ENCODE results near the gene MTMR6.

Gene MTMR6

GRCh38 chr13:25217023-25217885, 70.0 kb downstream of the MTMR6 start:
- peak; percentile 9 for DNase-seq (ENCODE audit: low read depth)

- DNase-seq (ENCODE audit: low read depth), result no peak
Observed at GRCh38 chr13:25215253-25215575, 72.1 kb downstream of the MTMR6 start.

DNA sequence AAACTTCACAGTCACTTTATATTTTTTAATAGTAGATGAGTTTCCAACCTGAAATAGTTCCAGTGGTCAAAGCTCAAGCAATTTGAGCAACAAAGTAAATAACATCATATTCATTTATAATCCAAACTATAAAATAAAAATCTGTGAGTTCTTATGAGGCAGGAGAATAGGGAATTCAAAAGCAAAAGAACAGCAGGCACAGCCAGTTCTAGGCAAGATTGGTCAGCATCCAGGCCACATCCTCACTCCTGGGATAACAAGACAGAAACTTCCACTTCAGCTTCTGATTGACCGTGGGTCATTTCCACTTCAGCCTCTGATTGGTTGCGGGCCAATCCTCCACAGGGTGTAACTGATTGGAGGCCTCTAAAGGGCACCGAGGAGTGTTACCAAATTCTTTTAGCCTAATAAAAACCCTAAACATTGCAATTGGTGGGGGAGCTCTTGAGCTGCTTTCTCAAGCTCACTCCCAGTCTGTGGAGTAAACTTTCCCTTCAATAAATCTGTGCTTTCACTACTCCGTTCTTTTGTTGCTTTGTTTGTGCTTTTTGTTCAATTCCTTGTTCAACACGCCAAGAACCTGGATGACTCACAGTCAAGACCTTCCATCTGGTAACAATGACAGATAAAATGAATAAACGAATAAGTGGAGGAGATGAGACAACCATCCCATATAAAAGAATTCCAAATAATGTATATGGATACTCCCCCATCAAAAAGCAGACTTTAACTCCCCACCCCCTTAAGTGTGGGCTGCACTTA, 72.6 kb downstream of the MTMR6 start:
- DNase-seq (ENCODE audit: low read depth), result peak; percentile 17

DNA sequence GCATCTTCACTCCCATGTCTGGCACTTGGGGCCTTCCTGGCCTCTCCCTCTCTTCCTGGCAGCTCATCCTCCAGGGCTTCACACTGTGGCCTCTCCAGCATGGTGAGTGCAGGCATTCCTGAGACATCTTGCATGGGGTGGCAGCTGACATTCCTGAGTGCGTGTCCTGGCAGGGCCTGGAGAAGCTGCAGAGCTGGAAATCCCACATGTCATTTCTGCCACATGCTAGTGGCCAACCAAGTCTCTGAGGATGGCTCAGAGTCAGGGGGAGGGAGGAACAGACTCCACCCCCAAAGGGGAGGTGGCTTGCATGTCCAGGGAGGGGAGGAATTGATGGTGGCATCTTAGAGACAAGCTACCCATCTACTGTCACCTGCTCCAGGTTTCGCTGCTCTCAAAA, 73.6 kb downstream of the MTMR6 start:
- DNase-seq (ENCODE audit: low read depth), result no peak

- DNase-seq (ENCODE audit: low read depth), result no peak
Observed at GRCh38 chr13:25210842-25211569, 76.3 kb downstream of the MTMR6 start.

DNA sequence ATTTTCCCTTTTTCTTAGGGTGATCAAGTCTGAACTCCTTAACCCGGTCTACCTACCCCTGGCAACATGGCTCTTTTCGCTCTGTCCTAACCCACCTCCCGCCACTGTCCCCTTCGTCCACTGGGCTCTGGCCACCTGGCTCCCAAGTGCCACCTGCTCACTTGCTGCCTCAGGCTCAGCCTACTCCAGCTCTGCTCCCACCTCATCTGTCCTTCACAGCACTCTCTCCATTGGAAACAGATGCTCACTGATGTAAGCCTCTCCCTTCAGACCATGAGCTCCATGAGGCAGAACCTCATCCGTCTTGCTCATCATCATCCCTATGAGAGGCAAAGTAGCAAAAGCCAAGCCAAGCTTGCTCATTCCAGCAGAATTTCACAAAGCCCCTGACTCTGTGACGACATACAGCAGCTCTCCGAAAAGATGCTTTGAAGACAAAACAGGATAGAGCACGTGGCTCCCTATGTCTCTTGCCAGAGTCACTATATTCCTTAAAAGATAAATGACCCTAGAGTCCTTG, 79.9 kb downstream of the MTMR6 start:
- no peak for DNase-seq (ENCODE audit: low read depth)

DNA sequence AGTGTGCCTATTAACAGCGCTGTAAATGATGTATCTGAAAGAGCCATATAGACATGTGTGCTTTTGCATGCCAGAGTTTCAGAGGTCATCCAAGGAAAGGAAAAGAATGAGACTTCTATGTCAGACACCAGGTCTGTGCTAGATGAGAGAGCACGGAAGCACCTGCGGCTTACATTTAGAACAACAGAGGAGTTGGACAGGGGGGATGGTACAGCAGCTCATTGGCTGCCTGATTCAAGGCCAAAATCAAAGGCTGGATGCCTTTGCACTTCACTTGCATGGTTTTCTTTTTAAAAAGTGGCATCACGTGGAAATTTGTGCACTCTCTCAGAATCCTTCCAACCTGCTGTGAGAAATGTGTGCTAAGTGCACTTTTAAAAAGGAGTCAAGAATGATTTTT, 82.4 kb downstream of the MTMR6 start:
- no peak for DNase-seq (ENCODE audit: low read depth)

DNA sequence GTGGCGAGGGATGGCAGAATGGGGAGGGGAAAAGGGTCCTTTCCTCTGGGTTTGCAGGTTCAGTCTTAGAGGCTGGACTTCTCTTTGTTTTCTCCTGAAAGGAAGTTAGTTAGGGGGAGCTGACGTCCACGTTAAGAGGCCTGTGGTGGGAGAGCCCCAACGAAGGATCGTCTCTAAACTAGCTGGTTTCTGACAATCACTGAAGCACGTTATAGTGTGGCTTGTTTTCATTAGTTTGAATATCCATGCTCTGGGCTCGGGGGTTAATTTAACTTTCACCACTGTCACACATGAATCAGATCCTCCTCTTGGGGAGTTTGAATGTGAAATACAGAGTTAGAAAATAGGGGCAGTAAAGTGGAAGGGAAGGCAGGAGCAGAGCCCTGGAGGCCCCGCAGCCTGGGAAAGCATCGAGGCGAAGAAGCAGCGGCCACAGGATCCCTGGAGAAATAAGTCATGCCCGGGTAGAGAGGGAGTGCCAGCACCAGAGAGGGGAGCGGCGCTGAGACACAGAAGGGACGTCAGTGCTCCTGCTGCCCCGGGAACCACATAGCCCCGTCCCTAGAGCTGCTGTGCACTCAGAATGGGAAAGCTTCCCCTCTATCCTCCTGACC, 84.1 kb downstream of the MTMR6 start:
- DNase-seq (ENCODE audit: low read depth), result peak; percentile 2

- no peak for DNase-seq (ENCODE audit: low read depth)
Observed at GRCh38 chr13:25200783-25201182, 86.5 kb downstream of the MTMR6 start.

DNA sequence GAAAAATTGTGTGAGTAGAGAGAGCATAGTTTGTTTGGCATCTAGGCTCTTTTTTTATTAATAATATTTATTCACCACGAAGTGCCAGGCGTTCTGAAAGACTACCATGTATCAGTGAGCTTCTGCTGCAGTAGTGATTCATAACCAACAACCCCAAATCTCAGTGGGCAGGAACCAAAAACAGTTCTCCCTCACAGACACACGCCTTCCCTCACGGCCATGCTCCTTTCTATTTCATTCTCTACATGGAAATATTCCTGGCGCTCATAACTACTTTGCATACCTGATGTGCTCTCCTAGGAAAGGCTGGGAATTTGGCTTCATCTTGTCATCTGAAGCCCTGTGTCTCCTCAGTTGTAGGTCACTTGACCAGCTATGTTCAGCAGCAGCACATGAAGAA, 88.6 kb downstream of the MTMR6 start:
- DNase-seq (ENCODE audit: low read depth), result no peak

GRCh38 chr13:25196971-25197370, 90.3 kb downstream of the MTMR6 start:
- DNase-seq (ENCODE audit: low read depth), result no peak
